ENCODE data around the gene ARHGAP15.

- TF ChIP-seq CTCF (IDR thresholded peaks at IDR 0.05; ENCODE audit: insufficient read depth, low read length) (no peak), GABPA (IDR thresholded peaks at IDR 0.05; ENCODE audit: low read depth) (no peak)
Observed at GRCh38 chr2:143771939-143772338, 642.7 kb downstream of the ARHGAP15 start.

All from HL-60 (cell line).